ENCODE results near the gene ZNF777. TPM values are rescaled to one million over a fixed set of nuclear protein-coding genes. Genes with fewer than 3 reads are reported as not detected.

ZNF777 gene
- total RNA-seq, 2 donors from 2014 or later, result 9.7 to 11.1 TPM

GRCh38 chr7:149479568-149479967, 18.7 kb upstream of the ZNF777 start:
- H3K36me3 ChIP-seq (ENCODE audit: control insufficient read depth, insufficient read depth, low read length), result peaks cover 71% of the 10 kb centered on the region
- H3K4me1 Mint-ChIP-seq, result peaks cover 7% of the 10 kb centered on the region
- H3K9ac ChIP-seq (ENCODE audit: extremely low read depth, low read length, poor library complexity, severe bottlenecking), result no peak overlapping the region
- peak overlapping the region; percentile 44 for H3K4me3 ChIP-seq (ENCODE audit: low read length)
- H3K9me3 Mint-ChIP-seq, result peaks cover 27% of the 10 kb centered on the region
- WGBS, 2 experiments (ENCODE audit: insufficient coverage in 1 of 2, insufficient read length in 1 of 2), result 86 to 100% methylated on average over 1 of the region's 1 CpG
- peaks cover 72% of the 10 kb centered on the region for H3K36me3 Mint-ChIP-seq (ENCODE audit: low read depth)
- no peak overlapping the region for H3K27ac ChIP-seq (ENCODE audit: low read depth, low read length)
- H3K4me3 Mint-ChIP-seq, result no peak overlapping the region
- H3K4me1 ChIP-seq (ENCODE audit: control insufficient read depth, insufficient read depth, low read length), result no peaks in the 10 kb centered on the region
- H3K27ac Mint-ChIP-seq, result no peak overlapping the region
- H3K27me3 ChIP-seq (ENCODE audit: control insufficient read depth, insufficient read depth, low read length, poor library complexity, severe bottlenecking), result no peaks in the 10 kb centered on the region
- no peak for DNase-seq
- no peaks in the 10 kb centered on the region for H3K27me3 Mint-ChIP-seq (ENCODE audit: insufficient read depth)
- peaks cover 36% of the 10 kb centered on the region for H3K9me3 ChIP-seq (ENCODE audit: control insufficient read depth, low read length)
- no peak for TF ChIP-seq CTCF (conservative IDR thresholded peaks at IDR 0.05)

- Mint-ChIP-seq H3K36me3 (ENCODE audit: low read depth) (peaks cover 75% of the 10 kb centered on the region), H3K27me3 (ENCODE audit: insufficient read depth) (no peaks in the 10 kb centered on the region), H3K27ac (no peak overlapping the region), H3K4me3 (no peak overlapping the region), H3K4me1 (peaks cover 7% of the 10 kb centered on the region), H3K9me3 (peaks cover 27% of the 10 kb centered on the region)
- no peak overlapping the region for H3K27ac ChIP-seq (ENCODE audit: low read depth, low read length)
- peaks cover 72% of the 10 kb centered on the region for H3K36me3 ChIP-seq (ENCODE audit: control insufficient read depth, insufficient read depth, low read length)
- H3K4me3 ChIP-seq (ENCODE audit: low read length), result peak overlapping the region; percentile 44
- WGBS, 2 experiments (ENCODE audit: insufficient coverage in 1 of 2, insufficient read length in 1 of 2), result 95 to 100% methylated on average over 1 of the region's 1 CpG
- no peaks in the 10 kb centered on the region for H3K4me1 ChIP-seq (ENCODE audit: control insufficient read depth, insufficient read depth, low read length)
- no peak for DNase-seq
- H3K9me3 ChIP-seq (ENCODE audit: control insufficient read depth, low read length), result peaks cover 32% of the 10 kb centered on the region
- H3K27me3 ChIP-seq (ENCODE audit: control insufficient read depth, insufficient read depth, low read length, poor library complexity, severe bottlenecking), result no peaks in the 10 kb centered on the region
- no peak for TF ChIP-seq CTCF (conservative IDR thresholded peaks at IDR 0.05)
- H3K9ac ChIP-seq (ENCODE audit: extremely low read depth, low read length, poor library complexity, severe bottlenecking), result no peak overlapping the region
Measured at GRCh38 chr7:149478754-149479153, 17.9 kb upstream of the ZNF777 start.

GRCh38 chr7:149477494-149478443, 16.9 kb upstream of the ZNF777 start:
- Mint-ChIP-seq H3K4me3 (no peak overlapping the region), H3K27me3 (ENCODE audit: insufficient read depth) (no peaks in the 10 kb centered on the region), H3K9me3 (peaks cover 27% of the 10 kb centered on the region), H3K27ac (peak overlapping the region; percentile 89), H3K36me3 (ENCODE audit: low read depth) (peaks cover 82% of the 10 kb centered on the region), H3K4me1 (peaks cover 7% of the 10 kb centered on the region)
- Histone ChIP-seq H3K9me3 (ENCODE audit: control insufficient read depth, low read length) (peaks cover 32% of the 10 kb centered on the region), H3K9ac (ENCODE audit: extremely low read depth, low read length, poor library complexity, severe bottlenecking) (no peak overlapping the region), H3K36me3 (ENCODE audit: control insufficient read depth, insufficient read depth, low read length) (peaks cover 76% of the 10 kb centered on the region), H3K27me3 (ENCODE audit: control insufficient read depth, insufficient read depth, low read length, poor library complexity, severe bottlenecking) (no peaks in the 10 kb centered on the region), H3K4me1 (ENCODE audit: control insufficient read depth, insufficient read depth, low read length) (no peaks in the 10 kb centered on the region), H3K27ac (ENCODE audit: low read depth, low read length) (no peak overlapping the region), H3K4me3 (ENCODE audit: low read length) (no peak overlapping the region)
- TF ChIP-seq CTCF (conservative IDR thresholded peaks at IDR 0.05), result no peak
- 90 to 92% methylated on average over 6 to 18 of the region's 18 CpGs for WGBS, 2 experiments (ENCODE audit: insufficient coverage in 1 of 2, insufficient read length in 1 of 2)
- peak; percentile 74 for DNase-seq
